Measurements from ENCODE around the gene EPHA6.

DNA sequence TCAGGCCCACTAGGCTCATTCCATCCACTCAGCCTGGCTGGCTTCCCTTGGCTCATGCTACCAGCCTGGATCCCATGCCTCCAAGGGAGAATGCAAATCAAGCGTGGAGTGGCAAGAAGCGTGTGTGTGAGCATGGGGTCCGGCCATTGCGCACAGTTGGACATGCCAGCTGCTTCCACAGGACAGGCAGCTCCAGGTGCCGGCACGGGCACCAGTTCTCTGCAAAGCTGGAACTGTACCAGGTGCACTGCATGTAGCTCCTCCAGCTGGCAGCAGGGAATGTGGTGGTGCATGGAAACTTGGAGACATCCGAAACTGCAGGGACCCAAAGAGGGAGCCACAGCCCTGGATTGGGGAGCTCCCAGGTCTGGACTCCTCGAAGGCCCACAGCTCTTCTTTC is 449.8 kb downstream of the EPHA6 start:
- TF ChIP-seq EZH2phosphoT487 (IDR thresholded peaks at IDR 0.05; ENCODE audit: borderline replicate concordance, low read length) (no peak), CTCF (conservative IDR thresholded peaks at IDR 0.05; ENCODE audit: low read depth, low read length) (no peak), EZH2 (IDR thresholded peaks at IDR 0.05; ENCODE audit: low read length, unreplicated experiment) (no peak)
